ENCODE measurements around the gene SEC62.
"Not testable (repeated sequence)": the region's sequence is repeated elsewhere in the genome, so short reads cannot be mapped to it uniquely, and the experiment has no call there.

Gene SEC62

GRCh38 chr3:170010498-170010897, 43.9 kb downstream of the SEC62 start:
- DNase-seq, result no peak
- H3K27ac Mint-ChIP-seq, result no peak overlapping the region
- no peak overlapping the region for H3K4me3 Mint-ChIP-seq
- ATAC-seq (replicated peaks), result no peak
- H3K9me3 Mint-ChIP-seq, result no peaks in the 10 kb centered on the region
- peaks cover 5 to 9% of the 10 kb centered on the region in 2 donors for H3K27me3 Mint-ChIP-seq
- peaks cover 7 to 8% of the 10 kb centered on the region in 2 donors for H3K4me1 Mint-ChIP-seq (ENCODE audit: low read depth in 2 of 2)
- H3K36me3 Mint-ChIP-seq (ENCODE audit: insufficient read depth), result no peaks in the 10 kb centered on the region

GRCh38 chr3:170012683-170013400, 46.2 kb downstream of the SEC62 start:
- no peaks in the 10 kb centered on the region for H3K36me3 Mint-ChIP-seq (ENCODE audit: insufficient read depth)
- H3K9me3 Mint-ChIP-seq, result no peaks in the 10 kb centered on the region
- no peak for ATAC-seq (replicated peaks)
- peaks cover 0 to 3% of the 10 kb centered on the region in 2 donors for H3K4me1 Mint-ChIP-seq (ENCODE audit: low read depth in 2 of 2)
- no peak for DNase-seq
- peaks cover 19 to 26% of the 10 kb centered on the region in 2 donors for H3K27me3 Mint-ChIP-seq
- no peak overlapping the region for H3K4me3 Mint-ChIP-seq
- H3K27ac Mint-ChIP-seq, result no peak overlapping the region

GRCh38 chr3:170016057-170016456, 49.5 kb downstream of the SEC62 start:
- ATAC-seq (replicated peaks) (no peak), DNase-seq (no peak)
- no peaks in the 10 kb centered on the region for H3K9me3 Mint-ChIP-seq
- no peak overlapping the region for H3K4me3 Mint-ChIP-seq
- peaks cover 21 to 30% of the 10 kb centered on the region in 2 donors for H3K27me3 Mint-ChIP-seq
- H3K36me3 Mint-ChIP-seq (ENCODE audit: insufficient read depth), result no peaks in the 10 kb centered on the region
- peaks cover 0 to 3% of the 10 kb centered on the region in 2 donors for H3K4me1 Mint-ChIP-seq (ENCODE audit: low read depth in 2 of 2)
- H3K27ac Mint-ChIP-seq, result no peak overlapping the region

- not testable (repeated sequence) for DNase-seq; H3K4me1 Mint-ChIP-seq (ENCODE audit: low read depth in 2 of 2); H3K4me3 Mint-ChIP-seq; H3K9me3 Mint-ChIP-seq; H3K27ac Mint-ChIP-seq; H3K36me3 Mint-ChIP-seq (ENCODE audit: insufficient read depth); ATAC-seq (replicated peaks)
- peaks cover 24 to 33% of the 10 kb centered on the region in 2 donors for H3K27me3 Mint-ChIP-seq
These were observed 52.7 kb downstream of the SEC62 start for GRCh38 chr3:170019306-170019705.

- H3K9me3 Mint-ChIP-seq, result no peaks in the 10 kb centered on the region
- H3K4me1 Mint-ChIP-seq (ENCODE audit: low read depth in 2 of 2), result peaks cover 0 to 3% of the 10 kb centered on the region in 2 donors
- no peak overlapping the region for H3K27ac Mint-ChIP-seq
- DNase-seq (no peak), ATAC-seq (replicated peaks) (no peak)
- H3K4me3 Mint-ChIP-seq, result no peak overlapping the region
- peaks cover 35 to 45% of the 10 kb centered on the region in 2 donors for H3K27me3 Mint-ChIP-seq
- no peaks in the 10 kb centered on the region for H3K36me3 Mint-ChIP-seq (ENCODE audit: insufficient read depth)
These were observed 54.5 kb downstream of the SEC62 start for GRCh38 chr3:170021083-170021482.

GRCh38 chr3:170022336-170022735, 55.7 kb downstream of the SEC62 start:
- DNase-seq, result no peak
- ATAC-seq (replicated peaks), result no peak
- peaks cover 23 to 33% of the 10 kb centered on the region in 2 donors for H3K27me3 Mint-ChIP-seq
- H3K4me3 Mint-ChIP-seq, result no peak overlapping the region
- no peaks in the 10 kb centered on the region for H3K36me3 Mint-ChIP-seq (ENCODE audit: insufficient read depth)
- no peaks in the 10 kb centered on the region for H3K9me3 Mint-ChIP-seq
- H3K27ac Mint-ChIP-seq, result no peak overlapping the region
- H3K4me1 Mint-ChIP-seq (ENCODE audit: low read depth in 2 of 2), result peaks cover 2 to 7% of the 10 kb centered on the region in 2 donors

- H3K27ac Mint-ChIP-seq, result no peak overlapping the region
- H3K36me3 Mint-ChIP-seq (ENCODE audit: insufficient read depth), result no peaks in the 10 kb centered on the region
- DNase-seq (no peak), ATAC-seq (replicated peaks) (no peak)
- peaks cover 8 to 13% of the 10 kb centered on the region in 2 donors for H3K4me1 Mint-ChIP-seq (ENCODE audit: low read depth in 2 of 2)
- H3K9me3 Mint-ChIP-seq, result no peaks in the 10 kb centered on the region
- H3K27me3 Mint-ChIP-seq, result peaks cover 21 to 25% of the 10 kb centered on the region in 2 donors
- no peak overlapping the region for H3K4me3 Mint-ChIP-seq
These were observed 56.6 kb downstream of the SEC62 start for GRCh38 chr3:170023165-170023564.

GRCh38 chr3:170024581-170024980, 58.0 kb downstream of the SEC62 start:
- peaks cover 8 to 13% of the 10 kb centered on the region in 2 donors for H3K4me1 Mint-ChIP-seq (ENCODE audit: low read depth in 2 of 2)
- no peak for ATAC-seq (replicated peaks)
- no peak overlapping the region for H3K27ac Mint-ChIP-seq
- H3K9me3 Mint-ChIP-seq, result no peaks in the 10 kb centered on the region
- H3K36me3 Mint-ChIP-seq (ENCODE audit: insufficient read depth), result no peaks in the 10 kb centered on the region
- H3K4me3 Mint-ChIP-seq, result no peak overlapping the region
- peaks cover 15 to 16% of the 10 kb centered on the region in 2 donors for H3K27me3 Mint-ChIP-seq
- no peak for DNase-seq

- Mint-ChIP-seq H3K27me3 (peaks cover 15 to 16% of the 10 kb centered on the region in 2 donors), H3K9me3 (no peaks in the 10 kb centered on the region)
- peak; percentile 66 for ATAC-seq (replicated peaks)
These were observed 60.9 kb downstream of the SEC62 start for GRCh38 chr3:170027233-170028102.

GRCh38 chr3:170033489-170033888, 66.9 kb downstream of the SEC62 start:
- Mint-ChIP-seq H3K27me3 (no peaks in the 10 kb centered on the region), H3K36me3 (ENCODE audit: insufficient read depth) (peaks cover 12% of the 10 kb centered on the region), H3K9me3 (no peaks in the 10 kb centered on the region), H3K4me1 (ENCODE audit: low read depth in 2 of 2) (peaks cover 15 to 20% of the 10 kb centered on the region in 2 donors), H3K27ac (peak overlapping the region in 1 of 2 donors; percentile 10), H3K4me3 (peak overlapping the region; percentile 33 to 40)
- peak; percentile 69 for ATAC-seq (replicated peaks)
- DNase-seq, result peak; percentile 27 to 39 (median 39)

More at GRCh38 chr3:170027233-170028102, 60.9 kb downstream of the SEC62 start:
- no peaks in the 10 kb centered on the region for H3K36me3 Mint-ChIP-seq (ENCODE audit: insufficient read depth)
- no peak for DNase-seq
- H3K27ac Mint-ChIP-seq, result peak overlapping the region in 1 of 2 donors; percentile 39
- peaks cover 11 to 13% of the 10 kb centered on the region in 2 donors for H3K4me1 Mint-ChIP-seq (ENCODE audit: low read depth in 2 of 2)
- H3K4me3 Mint-ChIP-seq, result no peak overlapping the region

GRCh38 chr3:170037463-170038433, 71.1 kb downstream of the SEC62 start, which contains the start of gene GPR160:
Gene GPR160 (plus strand): TSS chr3:170037995. CDS start chr3:170083973, 45,978 bp downstream.
- ATAC-seq (replicated peaks) (peak; percentile 76), DNase-seq (peak; percentile 76 to 79 (median 77))
- H3K9me3 Mint-ChIP-seq, result no peaks in the 10 kb centered on the region
- H3K36me3 Mint-ChIP-seq (ENCODE audit: insufficient read depth), result peaks cover 15% of the 10 kb centered on the region
- H3K4me1 Mint-ChIP-seq (ENCODE audit: low read depth in 2 of 2), result peaks cover 13 to 19% of the 10 kb centered on the region in 2 donors
- peak within 1 kb of the TSS; percentile 41 to 49 for H3K27ac Mint-ChIP-seq
- H3K27me3 Mint-ChIP-seq, result no peaks in the 10 kb centered on the region
- peak within 1 kb of the TSS; percentile 81 for H3K4me3 Mint-ChIP-seq

- H3K4me3 Mint-ChIP-seq, result peak overlapping the region; percentile 81
- no peaks in the 10 kb centered on the region for H3K27me3 Mint-ChIP-seq
- H3K36me3 Mint-ChIP-seq (ENCODE audit: insufficient read depth), result peaks cover 12% of the 10 kb centered on the region
- DNase-seq, result peak; percentile 8 to 29 (median 15)
- ATAC-seq (replicated peaks), result peak; percentile 17
- H3K27ac Mint-ChIP-seq, result peak overlapping the region in 1 of 2 donors; percentile 59
- H3K4me1 Mint-ChIP-seq (ENCODE audit: low read depth in 2 of 2), result peaks cover 5 to 10% of the 10 kb centered on the region in 2 donors
- no peaks in the 10 kb centered on the region for H3K9me3 Mint-ChIP-seq
These were observed 72.0 kb downstream of the SEC62 start for GRCh38 chr3:170038434-170039110.

Measured in effector memory CD8-positive, alpha-beta T cell (primary cell).